SU-DHL-6 (cell line): ENCODE results near the gene CRACR2A.

Experiments used
- EZH2phosphoT487 ChIP-seq: fragments of 200-600 bp; sonication (generic), shearing (Covaris generic); conservative IDR thresholded peaks from 2 replicates; pipeline ENCODE4 v1.6.1; 2018; ENCODE audit warnings: mild to moderate bottlenecking, antibody characterized with exemption, low read length, moderate library complexity, mixed read lengths
- TF ChIP-seq, protein P1 (sequence below): fragments of 200-600 bp; sonication (generic); IDR thresholded peaks from one replicate; pipeline ENCODE4 v1.5.1; 2017; ENCODE audit warnings: antibody characterized with exemption, mild to moderate bottlenecking, low read length, moderate library complexity; ENCODE audit not compliant: insufficient read depth, poor library complexity, severe bottlenecking

DNA sequence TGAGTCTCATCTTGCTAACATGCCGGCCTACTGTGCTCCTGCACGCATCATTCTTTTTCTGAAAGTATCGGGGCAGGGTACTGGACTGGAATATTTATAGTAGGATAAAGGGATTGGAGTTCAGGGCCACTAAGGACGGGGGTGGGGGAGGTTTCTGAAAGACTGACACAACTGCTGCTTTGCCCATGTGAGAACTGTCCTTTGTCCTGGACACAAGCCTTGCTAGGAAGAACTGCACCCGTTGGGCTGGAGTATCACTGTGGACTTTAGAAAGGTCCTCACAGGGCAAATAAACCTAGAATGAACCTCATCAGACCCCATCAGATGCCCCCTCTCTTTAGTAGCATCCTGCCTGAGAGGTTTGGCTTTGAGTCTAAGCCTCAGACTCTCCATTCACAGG is 174.4 kb downstream of the CRACR2A start:
- TF ChIP-seq, protein P1, sequence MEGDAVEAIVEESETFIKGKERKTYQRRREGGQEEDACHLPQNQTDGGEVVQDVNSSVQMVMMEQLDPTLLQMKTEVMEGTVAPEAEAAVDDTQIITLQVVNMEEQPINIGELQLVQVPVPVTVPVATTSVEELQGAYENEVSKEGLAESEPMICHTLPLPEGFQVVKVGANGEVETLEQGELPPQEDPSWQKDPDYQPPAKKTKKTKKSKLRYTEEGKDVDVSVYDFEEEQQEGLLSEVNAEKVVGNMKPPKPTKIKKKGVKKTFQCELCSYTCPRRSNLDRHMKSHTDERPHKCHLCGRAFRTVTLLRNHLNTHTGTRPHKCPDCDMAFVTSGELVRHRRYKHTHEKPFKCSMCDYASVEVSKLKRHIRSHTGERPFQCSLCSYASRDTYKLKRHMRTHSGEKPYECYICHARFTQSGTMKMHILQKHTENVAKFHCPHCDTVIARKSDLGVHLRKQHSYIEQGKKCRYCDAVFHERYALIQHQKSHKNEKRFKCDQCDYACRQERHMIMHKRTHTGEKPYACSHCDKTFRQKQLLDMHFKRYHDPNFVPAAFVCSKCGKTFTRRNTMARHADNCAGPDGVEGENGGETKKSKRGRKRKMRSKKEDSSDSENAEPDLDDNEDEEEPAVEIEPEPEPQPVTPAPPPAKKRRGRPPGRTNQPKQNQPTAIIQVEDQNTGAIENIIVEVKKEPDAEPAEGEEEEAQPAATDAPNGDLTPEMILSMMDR = no peak
- TF ChIP-seq EZH2phosphoT487 = no peak
